A549 (cell line): ENCODE results near the gene ARHGAP26. TPM values are rescaled to one million over a fixed set of nuclear protein-coding genes. Genes with fewer than 3 reads are reported as not detected.

Source experiments
- ATAC-seq, 2 experiments: fragments of 200-7000 bp in 1 of 2; fragments of >200 bp in 1 of 2; cut with Nextera tagmentation in 1 of 2; cut with Tn5 transposase in 1 of 2; 3 replicates each; pipeline versions ENCODE4 v1.8.0 to v1.9.1; 2018 to 2020; ENCODE audit warnings: mild to moderate bottlenecking in 1 of 2, moderate library complexity in 1 of 2
- CTCF ChIA-PET: fragments of 300-600 bp; sonication (Branson Sonifier 250); formaldehyde crosslinking; extraction: SDS; loops from one replicate; lab custom pipeline; 2021; ENCODE audit warnings: antibody characterized with exemption, inconsistent platforms; lab: Yijun Ruan, JAX
- POLR2A ChIA-PET: fragments of 350-600 bp; formaldehyde crosslinking; extraction: SDS; loops from one replicate; lab custom pipeline; 2021; ENCODE audit warnings: antibody characterized with exemption, inconsistent platforms; lab: Yijun Ruan, JAX
- DNase-seq, 2 experiments: peaks; one replicate each; pipeline versions ENCODE4 v3.0.0 to v3.0.0-alpha.2; 2011 to 2016; ENCODE audit warnings: low read depth in 1 of 2, low spot score in 1 of 2
- FAIRE-seq: peaks from 2 replicates; lab custom pipeline; 2011; peaks lifted over from hg19 to GRCh38; lab: Jason Lieb, UNC
- H3K27ac ChIP-seq, 2 experiments: fragments of >200 bp; sonication (Bioruptor Twin); formaldehyde crosslinking; 3 replicates each; pipeline ENCODE4 v1.5.1; 2016 to 2017
- H3K4me1 ChIP-seq: fragments of >200 bp; sonication (Bioruptor Twin); formaldehyde crosslinking; 3 replicates; pipeline ENCODE4 v1.6.1; 2016
- H3K4me2 ChIP-seq: fragments of >200 bp; sonication (Bioruptor Twin); formaldehyde crosslinking; 3 replicates; pipeline ENCODE4 v1.6.1; 2016
- H3K4me3 ChIP-seq: fragments of >200 bp; sonication (Bioruptor Twin); formaldehyde crosslinking; 3 replicates; pipeline ENCODE4 v1.5.1; 2016
- H3K9me3 ChIP-seq: fragments of >200 bp; sonication (Bioruptor Twin); formaldehyde crosslinking; 3 replicates; pipeline ENCODE4 v1.6.1; 2016
- CEBPB ChIP-seq, 2 experiments: fragments of >200 bp in 1 of 2; sonication (Bioruptor Twin) in 1 of 2; formaldehyde crosslinking in 1 of 2; IDR thresholded peaks; 2 replicates each; pipeline ENCODE4 v1.6.1; 2012 to 2016
- EHF ChIP-seq: fragments of 250-450 bp; sonication (Bioruptor Pico); IDR thresholded peaks from 2 replicates; pipeline ENCODE4 v1.5.0; 2020; ENCODE audit warnings: mild to moderate bottlenecking
- EHMT2 ChIP-seq: fragments of 200-600 bp; sonication (generic); IDR thresholded peaks from 2 replicates; pipeline ENCODE4 v1.6.1; 2016; ENCODE audit warnings: antibody characterized with exemption, low read depth, mild to moderate bottlenecking, moderate library complexity
- FOSL2 ChIP-seq, 2 experiments: fragments of 450-650 bp in 1 of 2; fragments of >200 bp in 1 of 2; sonication (Bioruptor Twin) in 1 of 2; formaldehyde crosslinking; IDR thresholded peaks; 2 replicates each; pipeline versions ENCODE4 v1.5.0 to v1.6.1; 2016 to 2020; ENCODE audit warnings: mild to moderate bottlenecking in 1 of 2, moderate library complexity in 1 of 2
- FOXS1 ChIP-seq: fragments of 250-450 bp; sonication (Bioruptor Pico); IDR thresholded peaks from 2 replicates; pipeline ENCODE4 v1.5.0; 2020; ENCODE audit warnings: mild to moderate bottlenecking, moderate library complexity
- KDM5A ChIP-seq: fragments of 200-600 bp; sonication (generic); IDR thresholded peaks from 2 replicates; pipeline ENCODE4 v1.6.1; 2016; ENCODE audit warnings: antibody characterized with exemption, mild to moderate bottlenecking
- MYC ChIP-seq: IDR thresholded peaks from 2 replicates; pipeline ENCODE4 v1.6.1; 2012; ENCODE audit warnings: mild to moderate bottlenecking, inconsistent platforms, low read length, improper control_type of control experiment, borderline replicate concordance
- NPAS2 ChIP-seq: fragments of 250-450 bp; sonication (Bioruptor Pico); IDR thresholded peaks from 2 replicates; pipeline ENCODE4 v1.8.0; 2022; ENCODE audit warnings: mild to moderate bottlenecking, moderate library complexity, borderline replicate concordance
- PHF8 ChIP-seq: fragments of 200-600 bp; sonication (generic); IDR thresholded peaks from 2 replicates; pipeline ENCODE4 v1.6.1; 2016; ENCODE audit warnings: low read depth, mild to moderate bottlenecking, antibody characterized with exemption, moderate library complexity, borderline replicate concordance
- RAD21 ChIP-seq, 2 experiments: fragments of >200 bp in 1 of 2; sonication (Bioruptor Twin) in 1 of 2; formaldehyde crosslinking in 1 of 2; IDR thresholded peaks in 1 of 2; conservative IDR thresholded peaks in 1 of 2; 2 replicates in 1 of 2; 3 replicates in 1 of 2; pipeline ENCODE4 v1.6.1; 2012 to 2018; ENCODE audit warnings: inconsistent platforms in 1 of 2
- RARB ChIP-seq: fragments of 250-450 bp; sonication (Bioruptor Pico); IDR thresholded peaks from 2 replicates; pipeline ENCODE4 v1.8.0; 2021; ENCODE audit warnings: mild to moderate bottlenecking, moderate library complexity
- RFX5 ChIP-seq: fragments of 450-650 bp; IDR thresholded peaks from 2 replicates; pipeline ENCODE4 v1.7.1; 2014; ENCODE audit warnings: antibody characterized with exemption, mild to moderate bottlenecking, moderate library complexity
- SREBF2 ChIP-seq: fragments of 450-650 bp; IDR thresholded peaks from 2 replicates; pipeline ENCODE4 v1.6.1; 2014; ENCODE audit warnings: mild to moderate bottlenecking, moderate library complexity
- ZFP36 ChIP-seq: fragments of 450-650 bp; IDR thresholded peaks from 2 replicates; pipeline ENCODE4 v1.6.1; 2014; ENCODE audit warnings: borderline replicate concordance; ENCODE audit not compliant: partially characterized antibody
- WGBS: methylation state at CpG from one replicate; pipeline ENCODE4 v1.1.6; 2017; ENCODE audit errors: missing lambda C conversion rate; 5-methylcytosine and 5-hydroxymethylcytosine counted together
- polyA plus RNA-seq, 4 experiments: library from polyadenylated mRNA; depleted of rRNA in 3 of 4; stranded (reverse); fragments of >200 nt; fragmentation: RNase III in 1 of 4; extraction: RNeasy Plus Mini Kit Qiagen cat#74134 plus additional on column Dnase treatment in 1 of 4; gene quantifications; 2 replicates in 3 of 4; 3 replicates in 1 of 4; pipeline ENCODE4 v1.2.3, GENCODE V29; 2011 to 2017
- TF ChIP-seq, protein P1 (sequence below): fragments of >200 bp; sonication (Bioruptor Twin); formaldehyde crosslinking; IDR thresholded peaks from 2 replicates; pipeline ENCODE4 v1.6.1; 2016
- TF ChIP-seq, protein P2 (sequence below): IDR thresholded peaks from 2 replicates; pipeline ENCODE4 v1.6.1; 2012; ENCODE audit warnings: low read depth, borderline replicate concordance
- TF ChIP-seq, protein P3 (sequence below): fragments of 150-350 bp; IDR thresholded peaks from 2 replicates; pipeline ENCODE4 v1.6.1; 2014; ENCODE audit warnings: low read depth, mild to moderate bottlenecking, low read length
- TF ChIP-seq, protein P4 (sequence below): fragments of >200 bp; sonication (Bioruptor Twin); formaldehyde crosslinking; IDR thresholded peaks from 3 replicates; pipeline ENCODE4 v1.6.1; 2016
- TF ChIP-seq, protein P5 (sequence below): IDR thresholded peaks from 2 replicates; pipeline ENCODE4 v1.6.1; 2012

Gene ARHGAP26
- polyA plus RNA-seq, 2 of the 4 experiments (the other 2 are of a cell fraction) = 6.6 to 19.1 TPM

DNA sequence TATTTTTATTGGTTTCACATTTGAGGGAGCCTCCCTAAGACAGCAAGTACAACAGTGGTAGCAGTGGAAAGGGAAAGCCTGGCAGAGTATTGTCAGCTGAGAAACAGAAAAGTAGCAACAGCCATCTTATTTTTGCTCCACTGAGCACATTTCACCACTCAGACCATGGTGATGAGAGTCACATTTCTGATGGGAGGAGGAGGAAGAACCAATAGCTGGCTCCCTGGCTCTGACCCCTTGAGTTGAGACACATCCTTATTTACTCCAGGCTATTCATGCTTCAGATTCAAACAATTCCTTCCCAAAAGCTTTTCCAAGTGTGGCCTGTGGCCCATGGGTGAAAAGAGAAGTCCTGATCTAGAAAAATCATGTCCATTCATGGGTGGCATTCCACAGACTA lies 236.3 kb downstream of the ARHGAP26 start:
- H3K4me2 ChIP-seq = no peak overlapping the region
- no peak overlapping the region for H3K4me3 ChIP-seq
- FAIRE-seq = no peak
- DNase-seq = no peak
- ATAC-seq = no peak
- ChIA-PET POLR2A (no interaction called here), CTCF (interaction anchor here (0.9 to 1.0 kb wide), 2 partner anchors 14 to 31 kb away, joined by 3 read pairs; no protein-coding TSS in a partner anchor)
- no peak overlapping the region for H3K27ac ChIP-seq
- peaks cover 26% of the 10 kb centered on the region for H3K4me1 ChIP-seq
- no peaks in the 10 kb centered on the region for H3K9me3 ChIP-seq
- TF ChIP-seq NPAS2 (CRISPR knock-in tag) (no peak), FOXS1 (CRISPR knock-in tag) (no peak)

DNA sequence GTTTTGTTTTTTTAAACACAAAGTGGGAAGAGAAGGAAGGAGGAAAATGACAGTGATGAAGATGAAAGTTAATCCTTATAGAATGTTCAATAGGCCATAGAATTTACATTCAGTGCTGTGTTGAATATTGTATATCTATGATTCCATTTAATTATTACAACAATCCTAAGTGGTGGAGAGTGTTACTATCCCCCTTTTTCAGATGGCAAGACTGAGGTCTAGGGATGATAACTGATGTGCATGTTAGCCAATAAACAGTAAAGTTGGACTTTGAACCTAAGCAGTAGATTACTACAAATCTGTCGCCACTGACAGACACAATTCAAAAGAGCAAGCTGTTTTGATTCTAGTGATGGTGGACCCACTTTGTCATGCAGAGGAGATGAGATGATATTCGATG lies 237.9 kb downstream of the ARHGAP26 start:
- Histone ChIP-seq H3K4me2 (no peak overlapping the region), H3K4me1 (peaks cover 15% of the 10 kb centered on the region), H3K4me3 (no peak overlapping the region), H3K27ac (no peak overlapping the region), H3K9me3 (no peaks in the 10 kb centered on the region)
- no peak for DNase-seq
- CTCF ChIA-PET = no interaction called here
- POLR2A ChIA-PET = no interaction called here
- no peak for ATAC-seq
- FAIRE-seq = no peak
- TF ChIP-seq RARB (no peak), MYC (no peak), CEBPB (IDR thresholded peaks at IDR 0.05) (no peak), ZFP36 (no peak), EHF (no peak), PHF8 (no peak), SREBF2 (no peak)
- TF ChIP-seq, protein P1, sequence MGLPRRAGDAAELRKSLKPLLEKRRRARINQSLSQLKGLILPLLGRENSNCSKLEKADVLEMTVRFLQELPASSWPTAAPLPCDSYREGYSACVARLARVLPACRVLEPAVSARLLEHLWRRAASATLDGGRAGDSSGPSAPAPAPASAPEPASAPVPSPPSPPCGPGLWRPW = no peak
- TF ChIP-seq, protein P2, sequence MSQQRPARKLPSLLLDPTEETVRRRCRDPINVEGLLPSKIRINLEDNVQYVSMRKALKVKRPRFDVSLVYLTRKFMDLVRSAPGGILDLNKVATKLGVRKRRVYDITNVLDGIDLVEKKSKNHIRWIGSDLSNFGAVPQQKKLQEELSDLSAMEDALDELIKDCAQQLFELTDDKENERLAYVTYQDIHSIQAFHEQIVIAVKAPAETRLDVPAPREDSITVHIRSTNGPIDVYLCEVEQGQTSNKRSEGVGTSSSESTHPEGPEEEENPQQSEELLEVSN = no peak
- TF ChIP-seq, protein P3, sequence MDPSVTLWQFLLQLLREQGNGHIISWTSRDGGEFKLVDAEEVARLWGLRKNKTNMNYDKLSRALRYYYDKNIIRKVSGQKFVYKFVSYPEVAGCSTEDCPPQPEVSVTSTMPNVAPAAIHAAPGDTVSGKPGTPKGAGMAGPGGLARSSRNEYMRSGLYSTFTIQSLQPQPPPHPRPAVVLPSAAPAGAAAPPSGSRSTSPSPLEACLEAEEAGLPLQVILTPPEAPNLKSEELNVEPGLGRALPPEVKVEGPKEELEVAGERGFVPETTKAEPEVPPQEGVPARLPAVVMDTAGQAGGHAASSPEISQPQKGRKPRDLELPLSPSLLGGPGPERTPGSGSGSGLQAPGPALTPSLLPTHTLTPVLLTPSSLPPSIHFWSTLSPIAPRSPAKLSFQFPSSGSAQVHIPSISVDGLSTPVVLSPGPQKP = no peak
- 68% methylated on average over 2 of the region's 2 CpGs for WGBS

DNA sequence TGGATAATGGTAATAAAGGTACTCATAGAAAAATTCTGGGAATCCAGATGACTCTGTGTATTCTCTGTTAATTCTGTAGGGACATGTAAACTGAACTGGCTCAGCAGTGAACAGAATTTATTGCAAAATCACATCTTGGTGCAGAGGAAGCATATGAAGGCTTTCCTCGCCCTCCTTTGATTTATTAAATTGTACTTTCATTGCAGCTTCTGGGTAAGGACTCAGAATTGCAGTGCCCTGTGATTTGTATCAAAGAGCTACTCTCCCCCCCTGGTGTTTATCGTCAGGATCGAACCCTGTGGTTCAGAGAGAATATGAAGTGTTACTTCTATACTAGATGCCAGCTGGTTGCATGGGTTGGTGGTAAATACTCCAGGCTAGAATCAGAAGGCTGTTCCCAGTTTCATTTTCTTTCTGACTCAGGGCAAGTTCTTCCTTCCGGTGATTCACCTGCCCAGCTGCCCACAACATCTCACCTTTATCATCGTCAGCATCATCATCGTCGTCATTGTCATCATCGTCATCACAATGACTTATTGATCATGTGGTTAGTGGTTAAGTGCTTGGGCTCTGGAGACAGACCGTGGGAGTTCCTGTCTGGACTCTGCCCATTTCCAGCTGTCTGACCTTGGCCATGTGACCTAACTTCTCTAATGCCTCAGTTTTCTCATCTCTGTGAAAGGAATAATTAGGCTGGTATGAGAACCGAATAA lies 238.8 kb downstream of the ARHGAP26 start:
- Histone ChIP-seq H3K4me3 (no peak overlapping the region), H3K4me2 (no peak overlapping the region), H3K27ac (no peak overlapping the region), H3K4me1 (peaks cover 10% of the 10 kb centered on the region; the same call in 2 of the 3 replicates), H3K9me3 (no peaks in the 10 kb centered on the region)
- 89% methylated on average over 10 of the region's 10 CpGs for WGBS
- POLR2A ChIA-PET = no interaction called here
- DNase-seq (no peak), FAIRE-seq (no peak), ATAC-seq (peak in 1 of 2 experiments; percentile 55; a peak in 1 of 6 replicates)
- CTCF ChIA-PET = interaction anchor here (1.6 kb wide), 1 partner anchor 816 kb away, joined by 3 read pairs; no protein-coding TSS in a partner anchor
- no peak for TF ChIP-seq FOSL2 (IDR thresholded peaks at IDR 0.05)
- no peak for TF ChIP-seq FOSL2 (CRISPR knock-in tag; IDR thresholded peaks at IDR 0.05)
- TF ChIP-seq EHMT2 = no peak
- no peak for TF ChIP-seq KDM5A
- no peak for TF ChIP-seq RFX5
- TF ChIP-seq, protein P4, sequence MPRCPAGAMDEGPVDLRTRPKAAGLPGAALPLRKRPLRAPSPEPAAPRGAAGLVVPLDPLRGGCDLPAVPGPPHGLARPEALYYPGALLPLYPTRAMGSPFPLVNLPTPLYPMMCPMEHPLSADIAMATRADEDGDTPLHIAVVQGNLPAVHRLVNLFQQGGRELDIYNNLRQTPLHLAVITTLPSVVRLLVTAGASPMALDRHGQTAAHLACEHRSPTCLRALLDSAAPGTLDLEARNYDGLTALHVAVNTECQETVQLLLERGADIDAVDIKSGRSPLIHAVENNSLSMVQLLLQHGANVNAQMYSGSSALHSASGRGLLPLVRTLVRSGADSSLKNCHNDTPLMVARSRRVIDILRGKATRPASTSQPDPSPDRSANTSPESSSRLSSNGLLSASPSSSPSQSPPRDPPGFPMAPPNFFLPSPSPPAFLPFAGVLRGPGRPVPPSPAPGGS = no peak
- no peak for TF ChIP-seq RAD21 (conservative IDR thresholded peaks at IDR 0.05 in 1 of 2, IDR thresholded peaks at IDR 0.05 in 1 of 2)
- TF ChIP-seq ZFP36 = no peak
- TF ChIP-seq, protein P5, sequence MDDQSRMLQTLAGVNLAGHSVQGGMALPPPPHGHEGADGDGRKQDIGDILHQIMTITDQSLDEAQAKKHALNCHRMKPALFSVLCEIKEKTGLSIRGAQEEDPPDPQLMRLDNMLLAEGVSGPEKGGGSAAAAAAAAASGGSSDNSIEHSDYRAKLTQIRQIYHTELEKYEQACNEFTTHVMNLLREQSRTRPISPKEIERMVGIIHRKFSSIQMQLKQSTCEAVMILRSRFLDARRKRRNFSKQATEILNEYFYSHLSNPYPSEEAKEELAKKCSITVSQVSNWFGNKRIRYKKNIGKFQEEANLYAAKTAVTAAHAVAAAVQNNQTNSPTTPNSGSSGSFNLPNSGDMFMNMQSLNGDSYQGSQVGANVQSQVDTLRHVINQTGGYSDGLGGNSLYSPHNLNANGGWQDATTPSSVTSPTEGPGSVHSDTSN = no peak
